ENCODE data around the gene GALNT9.
A peak's percentile ranks its signal among the peaks of the same experiment; 100 is the strongest.

Gene GALNT9

DNA sequence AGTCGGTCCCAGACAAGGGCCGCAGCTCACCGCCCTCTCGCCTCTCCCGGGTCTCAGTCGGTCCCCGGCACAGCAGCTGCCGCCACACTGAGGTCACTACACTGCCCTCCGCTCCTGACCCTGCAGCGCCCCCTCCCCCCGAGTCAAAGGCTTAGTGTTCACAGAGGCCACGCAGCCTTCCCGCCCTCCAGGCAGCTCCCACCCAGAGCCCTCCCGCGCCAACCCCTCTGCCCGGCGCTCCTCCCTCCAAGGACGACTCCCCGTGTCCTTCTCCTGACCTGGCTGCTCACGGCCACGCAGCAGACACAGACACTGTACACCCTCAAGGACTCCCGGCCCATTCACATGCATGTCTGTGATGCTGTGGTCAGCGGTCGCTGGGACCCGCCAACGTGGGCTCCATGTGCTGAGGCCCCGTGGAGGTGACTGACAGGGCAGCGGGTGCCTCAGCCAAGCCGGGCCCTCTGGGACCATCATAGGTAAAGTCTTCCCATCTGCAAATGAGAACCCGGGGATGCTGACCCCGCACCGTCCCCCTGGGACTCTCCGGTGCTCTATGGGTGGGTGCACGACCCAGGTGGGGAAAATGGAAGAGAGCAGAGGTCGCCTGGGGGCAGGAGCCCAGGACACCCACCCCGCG lies 16.3 kb upstream of the GALNT9 start:
- Histone ChIP-seq H3K9me3 (replicated peaks in 1 of 2; ENCODE audit: control insufficient read depth in 2 of 2, insufficient read depth in 1 of 2, low read depth in 1 of 2, low read length in 2 of 2) (peaks cover 0 to 6% of the 10 kb centered on the region in 2 donors), H3K4me1 (ENCODE audit: control insufficient read depth in 2 of 2, insufficient read depth in 1 of 2, low read depth in 1 of 2, low read length in 2 of 2) (peaks cover 7 to 15% of the 10 kb centered on the region in 2 donors), H2AFZ (ENCODE audit: low read length) (no peak overlapping the region), H3K4ac (ENCODE audit: low read length) (no peak overlapping the region), H3K9ac (ENCODE audit: low read depth, low read length, poor library complexity) (peak overlapping the region; percentile 46), H3K14ac (ENCODE audit: low read length) (no peak overlapping the region), H2BK120ac (ENCODE audit: low read depth, low read length) (no peak overlapping the region), H2AK5ac (ENCODE audit: low read depth, low read length) (peak overlapping the region; percentile 14), H3K36me3 (replicated peaks in 1 of 2; ENCODE audit: control insufficient read depth in 2 of 2, insufficient read depth in 2 of 2, low read length in 2 of 2) (no peaks in the 10 kb centered on the region), H3K4me2 (ENCODE audit: insufficient read depth, low read length, poor library complexity, severe bottlenecking) (no peak overlapping the region), H2BK15ac (ENCODE audit: low read length) (no peak overlapping the region), H4K8ac (ENCODE audit: low read depth, low read length) (no peak overlapping the region), H3K79me1 (ENCODE audit: low read depth, low read length) (no peaks in the 10 kb centered on the region), H2BK5ac (ENCODE audit: low read length) (no peak overlapping the region), H4K91ac (ENCODE audit: low read depth, low read length, poor library complexity) (no peak overlapping the region), H3K18ac (ENCODE audit: low read length) (no peak overlapping the region), H2BK12ac (ENCODE audit: low read length) (no peak overlapping the region), H3K27me3 (ENCODE audit: control insufficient read depth in 3 of 3, insufficient read depth in 3 of 3, low read depth in 1 of 3, low read length in 3 of 3) (peaks cover 0 to 12% (median 3%) of the 10 kb centered on the region in 3 experiments), H3K23ac (ENCODE audit: low read depth, low read length, poor library complexity) (peak overlapping the region; percentile 38), H3K27ac (replicated peaks; ENCODE audit: low read length) (no peak overlapping the region), H3K4me3 (ENCODE audit: low read length in 2 of 2) (no peak overlapping the region)
- no CpG with 5 or more reads among the region's 37 CpGs for WGBS, 2 donors (ENCODE audit: extremely low coverage in 2 of 2, insufficient read length in 2 of 2, insufficient replicate concordance in 1 of 2)
- no peak for DNase-seq (ENCODE audit: low spot score)

DNA sequence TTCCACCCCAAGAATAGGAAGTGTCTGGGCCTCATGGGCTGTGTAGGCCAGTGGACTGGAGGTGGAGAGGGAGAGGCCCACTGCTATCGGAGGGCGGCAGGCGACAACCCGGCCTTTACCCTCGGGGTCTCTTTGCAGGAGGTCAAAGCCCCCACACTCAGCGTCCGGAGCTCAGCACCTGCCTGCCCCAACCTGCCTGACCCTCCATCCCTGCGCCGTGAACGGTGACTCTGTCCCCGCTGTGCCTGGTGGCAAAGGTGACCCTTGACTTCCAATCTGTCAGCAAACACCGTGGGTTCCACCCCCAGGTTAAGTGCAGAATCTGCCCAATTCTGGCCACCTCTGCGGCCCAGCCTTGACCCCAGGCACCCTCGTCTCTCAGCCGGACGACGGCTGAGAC lies 15.7 kb upstream of the GALNT9 start:
- Histone ChIP-seq H3K4ac (ENCODE audit: low read length) (no peak overlapping the region), H3K79me1 (ENCODE audit: low read depth, low read length) (no peaks in the 10 kb centered on the region), H3K9me3 (replicated peaks in 1 of 2; ENCODE audit: control insufficient read depth in 2 of 2, insufficient read depth in 1 of 2, low read depth in 1 of 2, low read length in 2 of 2) (peaks cover 0 to 6% of the 10 kb centered on the region in 2 donors), H3K27ac (replicated peaks; ENCODE audit: low read length) (no peak overlapping the region), H2BK5ac (ENCODE audit: low read length) (peak overlapping the region; percentile 35), H3K14ac (ENCODE audit: low read length) (peak overlapping the region; percentile 92), H3K4me1 (ENCODE audit: control insufficient read depth in 2 of 2, insufficient read depth in 1 of 2, low read depth in 1 of 2, low read length in 2 of 2) (peaks cover 7 to 15% of the 10 kb centered on the region in 2 donors), H3K18ac (ENCODE audit: low read length) (peak overlapping the region; percentile 33), H2BK120ac (ENCODE audit: low read depth, low read length) (no peak overlapping the region), H2BK12ac (ENCODE audit: low read length) (no peak overlapping the region), H2BK15ac (ENCODE audit: low read length) (no peak overlapping the region), H2AK5ac (ENCODE audit: low read depth, low read length) (no peak overlapping the region), H4K8ac (ENCODE audit: low read depth, low read length) (no peak overlapping the region), H3K4me2 (ENCODE audit: insufficient read depth, low read length, poor library complexity, severe bottlenecking) (no peak overlapping the region), H3K36me3 (replicated peaks in 1 of 2; ENCODE audit: control insufficient read depth in 2 of 2, insufficient read depth in 2 of 2, low read length in 2 of 2) (no peaks in the 10 kb centered on the region), H2AFZ (ENCODE audit: low read length) (no peak overlapping the region), H3K4me3 (ENCODE audit: low read length in 2 of 2) (no peak overlapping the region), H3K23ac (ENCODE audit: low read depth, low read length, poor library complexity) (peak overlapping the region; percentile 38), H4K91ac (ENCODE audit: low read depth, low read length, poor library complexity) (no peak overlapping the region), H3K9ac (ENCODE audit: low read depth, low read length, poor library complexity) (no peak overlapping the region), H3K27me3 (ENCODE audit: control insufficient read depth in 3 of 3, insufficient read depth in 3 of 3, low read depth in 1 of 3, low read length in 3 of 3) (peaks cover 0 to 14% (median 3%) of the 10 kb centered on the region in 3 experiments)
- WGBS, 2 donors (ENCODE audit: extremely low coverage in 2 of 2, insufficient read length in 2 of 2, insufficient replicate concordance in 1 of 2) = no CpG with 5 or more reads among the region's 17 CpGs
- DNase-seq (ENCODE audit: low spot score) = no peak

DNA sequence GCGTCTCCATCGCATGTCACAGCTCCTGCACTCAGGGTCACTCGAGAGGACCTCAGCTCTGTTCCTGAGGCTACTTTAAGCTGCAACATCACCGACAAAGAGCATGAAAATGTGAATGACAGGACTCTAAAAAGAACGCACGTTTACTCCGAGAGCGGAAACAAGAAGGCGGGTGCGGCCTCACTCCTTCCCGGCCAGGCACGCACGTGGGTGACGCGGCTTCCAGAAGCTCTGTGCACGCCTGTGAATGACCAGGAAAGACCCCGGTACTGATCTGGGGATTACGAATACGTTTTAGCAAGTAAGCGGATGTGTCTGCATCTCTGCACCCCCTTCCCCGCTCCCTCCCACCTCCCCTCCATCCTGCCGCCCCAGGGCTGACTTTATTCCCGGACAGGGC lies 15.2 kb upstream of the GALNT9 start:
- H3K18ac ChIP-seq (ENCODE audit: low read length) = no peak overlapping the region
- peak overlapping the region; percentile 35 for H2BK5ac ChIP-seq (ENCODE audit: low read length)
- no peak overlapping the region for H2BK15ac ChIP-seq (ENCODE audit: low read length)
- no peak overlapping the region for H3K4me3 ChIP-seq (ENCODE audit: low read length in 2 of 2)
- no peak overlapping the region for H3K23ac ChIP-seq (ENCODE audit: low read depth, low read length, poor library complexity)
- no peak overlapping the region for H2BK120ac ChIP-seq (ENCODE audit: low read depth, low read length)
- no peak overlapping the region for H3K14ac ChIP-seq (ENCODE audit: low read length)
- H3K9ac ChIP-seq (ENCODE audit: low read depth, low read length, poor library complexity) = no peak overlapping the region
- WGBS, 2 donors (ENCODE audit: extremely low coverage in 2 of 2, insufficient read length in 2 of 2, insufficient replicate concordance in 1 of 2) = no CpG with 5 or more reads among the region's 23 CpGs
- peaks cover 0 to 5% of the 10 kb centered on the region in 2 donors for H3K9me3 ChIP-seq (replicated peaks in 1 of 2; ENCODE audit: control insufficient read depth in 2 of 2, insufficient read depth in 1 of 2, low read depth in 1 of 2, low read length in 2 of 2)
- no peak for DNase-seq (ENCODE audit: low spot score)
- H3K27me3 ChIP-seq (ENCODE audit: control insufficient read depth in 3 of 3, insufficient read depth in 3 of 3, low read depth in 1 of 3, low read length in 3 of 3) = peaks cover 0 to 15% (median 3%) of the 10 kb centered on the region in 3 experiments
- no peak overlapping the region for H2BK12ac ChIP-seq (ENCODE audit: low read length)
- no peak overlapping the region for H3K4ac ChIP-seq (ENCODE audit: low read length)
- H2AK5ac ChIP-seq (ENCODE audit: low read depth, low read length) = peak overlapping the region; percentile 7
- no peaks in the 10 kb centered on the region for H3K79me1 ChIP-seq (ENCODE audit: low read depth, low read length)
- no peak overlapping the region for H2AFZ ChIP-seq (ENCODE audit: low read length)
- no peak overlapping the region for H3K4me2 ChIP-seq (ENCODE audit: insufficient read depth, low read length, poor library complexity, severe bottlenecking)
- H4K91ac ChIP-seq (ENCODE audit: low read depth, low read length, poor library complexity) = no peak overlapping the region
- H3K36me3 ChIP-seq (replicated peaks in 1 of 2; ENCODE audit: control insufficient read depth in 2 of 2, insufficient read depth in 2 of 2, low read length in 2 of 2) = no peaks in the 10 kb centered on the region
- H3K4me1 ChIP-seq (ENCODE audit: control insufficient read depth in 2 of 2, insufficient read depth in 1 of 2, low read depth in 1 of 2, low read length in 2 of 2) = peaks cover 7 to 15% of the 10 kb centered on the region in 2 donors
- no peak overlapping the region for H4K8ac ChIP-seq (ENCODE audit: low read depth, low read length)
- H3K27ac ChIP-seq (replicated peaks; ENCODE audit: low read length) = no peak overlapping the region

DNA sequence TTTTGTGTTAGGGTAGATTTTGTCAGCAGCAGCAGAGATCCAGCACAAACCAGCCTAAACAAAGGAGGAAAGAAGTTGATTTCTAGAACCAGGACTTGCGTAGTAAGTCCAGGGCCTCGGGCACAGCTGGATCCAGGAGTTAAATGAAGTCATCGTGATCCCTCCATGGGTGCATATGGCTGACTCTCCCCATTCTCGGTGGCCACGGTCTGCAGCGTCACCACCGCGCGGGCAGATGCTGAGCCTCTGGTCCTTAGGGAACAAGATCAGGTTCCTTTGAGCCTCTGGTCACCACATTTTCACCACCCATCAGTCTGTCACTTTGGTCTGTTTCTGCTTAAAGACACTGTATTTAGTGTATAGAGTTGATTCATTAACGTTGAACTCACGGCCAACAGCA lies 14.8 kb upstream of the GALNT9 start:
- no peak overlapping the region for H2BK12ac ChIP-seq (ENCODE audit: low read length)
- no peak overlapping the region for H3K27ac ChIP-seq (replicated peaks; ENCODE audit: low read length)
- H3K4me1 ChIP-seq (ENCODE audit: control insufficient read depth in 2 of 2, insufficient read depth in 1 of 2, low read depth in 1 of 2, low read length in 2 of 2) = peaks cover 7 to 15% of the 10 kb centered on the region in 2 donors
- no peak overlapping the region for H4K91ac ChIP-seq (ENCODE audit: low read depth, low read length, poor library complexity)
- H3K36me3 ChIP-seq (replicated peaks in 1 of 2; ENCODE audit: control insufficient read depth in 2 of 2, insufficient read depth in 2 of 2, low read length in 2 of 2) = no peaks in the 10 kb centered on the region
- H3K4ac ChIP-seq (ENCODE audit: low read length) = no peak overlapping the region
- peak overlapping the region; percentile 79 for H2AFZ ChIP-seq (ENCODE audit: low read length)
- no peak overlapping the region for H3K4me3 ChIP-seq (ENCODE audit: low read length in 2 of 2)
- no peak overlapping the region for H2BK15ac ChIP-seq (ENCODE audit: low read length)
- peaks cover 0 to 5% of the 10 kb centered on the region in 2 donors for H3K9me3 ChIP-seq (replicated peaks in 1 of 2; ENCODE audit: control insufficient read depth in 2 of 2, insufficient read depth in 1 of 2, low read depth in 1 of 2, low read length in 2 of 2)
- DNase-seq (ENCODE audit: low spot score) = no peak
- no peak overlapping the region for H3K18ac ChIP-seq (ENCODE audit: low read length)
- WGBS, 2 donors (ENCODE audit: extremely low coverage in 2 of 2, insufficient read length in 2 of 2, insufficient replicate concordance in 1 of 2) = no CpG with 5 or more reads among the region's 11 CpGs
- no peak overlapping the region for H2BK120ac ChIP-seq (ENCODE audit: low read depth, low read length)
- no peaks in the 10 kb centered on the region for H3K79me1 ChIP-seq (ENCODE audit: low read depth, low read length)
- no peak overlapping the region for H3K4me2 ChIP-seq (ENCODE audit: insufficient read depth, low read length, poor library complexity, severe bottlenecking)
- no peak overlapping the region for H2AK5ac ChIP-seq (ENCODE audit: low read depth, low read length)
- no peak overlapping the region for H3K14ac ChIP-seq (ENCODE audit: low read length)
- no peak overlapping the region for H3K9ac ChIP-seq (ENCODE audit: low read depth, low read length, poor library complexity)
- H3K23ac ChIP-seq (ENCODE audit: low read depth, low read length, poor library complexity) = no peak overlapping the region
- H3K27me3 ChIP-seq (ENCODE audit: control insufficient read depth in 3 of 3, insufficient read depth in 3 of 3, low read depth in 1 of 3, low read length in 3 of 3) = peaks cover 0 to 18% (median 3%) of the 10 kb centered on the region in 3 experiments
- no peak overlapping the region for H4K8ac ChIP-seq (ENCODE audit: low read depth, low read length)
- H2BK5ac ChIP-seq (ENCODE audit: low read length) = no peak overlapping the region
